ENCODE results near the gene DBX1.

Gene DBX1

DNA sequence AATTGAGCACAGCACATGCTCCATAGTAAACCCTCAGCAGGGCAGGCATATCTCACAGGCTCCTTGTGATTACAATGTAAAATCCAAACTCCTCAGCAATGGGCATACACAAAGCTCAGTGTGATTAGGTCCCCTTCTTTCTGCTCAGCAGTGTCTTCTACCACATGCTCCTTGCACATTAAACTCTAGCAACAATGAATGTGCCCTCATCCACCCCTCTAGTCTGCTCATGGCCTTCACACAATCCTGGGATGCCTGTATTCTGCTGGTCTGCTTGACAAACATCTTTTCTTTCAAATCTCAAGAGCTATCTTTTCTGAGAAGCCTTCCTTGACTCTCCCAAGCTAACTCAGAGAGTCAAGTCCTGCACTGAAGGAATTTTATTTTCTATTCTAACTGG, 32.4 kb upstream of the DBX1 start:
- H3K27me3 Mint-ChIP-seq (ENCODE audit: low read depth), result peaks cover 10% of the 10 kb centered on the region
- no peaks in the 10 kb centered on the region for H3K36me3 Mint-ChIP-seq (ENCODE audit: low read depth)
- TF ChIP-seq, protein P1, sequence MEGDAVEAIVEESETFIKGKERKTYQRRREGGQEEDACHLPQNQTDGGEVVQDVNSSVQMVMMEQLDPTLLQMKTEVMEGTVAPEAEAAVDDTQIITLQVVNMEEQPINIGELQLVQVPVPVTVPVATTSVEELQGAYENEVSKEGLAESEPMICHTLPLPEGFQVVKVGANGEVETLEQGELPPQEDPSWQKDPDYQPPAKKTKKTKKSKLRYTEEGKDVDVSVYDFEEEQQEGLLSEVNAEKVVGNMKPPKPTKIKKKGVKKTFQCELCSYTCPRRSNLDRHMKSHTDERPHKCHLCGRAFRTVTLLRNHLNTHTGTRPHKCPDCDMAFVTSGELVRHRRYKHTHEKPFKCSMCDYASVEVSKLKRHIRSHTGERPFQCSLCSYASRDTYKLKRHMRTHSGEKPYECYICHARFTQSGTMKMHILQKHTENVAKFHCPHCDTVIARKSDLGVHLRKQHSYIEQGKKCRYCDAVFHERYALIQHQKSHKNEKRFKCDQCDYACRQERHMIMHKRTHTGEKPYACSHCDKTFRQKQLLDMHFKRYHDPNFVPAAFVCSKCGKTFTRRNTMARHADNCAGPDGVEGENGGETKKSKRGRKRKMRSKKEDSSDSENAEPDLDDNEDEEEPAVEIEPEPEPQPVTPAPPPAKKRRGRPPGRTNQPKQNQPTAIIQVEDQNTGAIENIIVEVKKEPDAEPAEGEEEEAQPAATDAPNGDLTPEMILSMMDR (IDR thresholded peaks at IDR 0.05; ENCODE audit: unreplicated experiment in 3 of 3), result no peak
- peaks cover 14% of the 10 kb centered on the region for H3K4me1 Mint-ChIP-seq
- no peak overlapping the region for H3K4me3 Mint-ChIP-seq
- H3K27ac Mint-ChIP-seq, result no peak overlapping the region
- no peaks in the 10 kb centered on the region for H3K9me3 Mint-ChIP-seq

GRCh38 chr11:20192151-20192550, 31.9 kb upstream of the DBX1 start:
- Mint-ChIP-seq H3K27me3 (ENCODE audit: low read depth) (peaks cover 10% of the 10 kb centered on the region), H3K4me1 (peaks cover 13% of the 10 kb centered on the region), H3K27ac (no peak overlapping the region), H3K36me3 (ENCODE audit: low read depth) (no peaks in the 10 kb centered on the region), H3K4me3 (no peak overlapping the region), H3K9me3 (no peaks in the 10 kb centered on the region)
- TF ChIP-seq, protein P1 (IDR thresholded peaks at IDR 0.05; ENCODE audit: unreplicated experiment in 3 of 3), result no peak

DNA sequence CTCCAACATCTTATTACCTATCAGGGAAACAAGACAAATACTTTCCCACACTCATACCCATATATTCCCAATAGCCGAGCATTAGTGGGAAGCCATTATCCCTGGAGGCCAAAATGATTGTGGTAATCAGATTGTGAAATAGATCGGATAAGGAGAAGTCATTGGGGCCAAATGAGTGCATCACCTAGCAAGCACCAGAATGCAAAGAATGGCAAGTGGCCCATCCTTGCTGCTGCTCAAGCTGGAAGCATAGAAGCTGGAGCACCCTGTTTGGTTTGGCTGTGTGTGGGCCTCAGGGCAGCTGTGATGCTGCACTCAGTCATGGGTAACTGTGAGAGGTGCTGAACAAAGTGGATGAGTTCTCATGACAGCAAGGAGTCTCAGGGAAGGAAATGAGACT, 18.7 kb upstream of the DBX1 start:
- Mint-ChIP-seq H3K4me3 (no peak overlapping the region), H3K27me3 (ENCODE audit: low read depth) (peaks cover 15% of the 10 kb centered on the region), H3K4me1 (peaks cover 7% of the 10 kb centered on the region), H3K27ac (no peak overlapping the region), H3K9me3 (peaks cover 9% of the 10 kb centered on the region), H3K36me3 (ENCODE audit: low read depth) (no peaks in the 10 kb centered on the region)
- TF ChIP-seq, protein P1 (IDR thresholded peaks at IDR 0.05; ENCODE audit: unreplicated experiment in 3 of 3), result no peak

GRCh38 chr11:20177136-20177535, 16.9 kb upstream of the DBX1 start:
- TF ChIP-seq, protein P1 (IDR thresholded peaks at IDR 0.05; ENCODE audit: unreplicated experiment in 3 of 3), result no peak
- Mint-ChIP-seq H3K4me1 (peaks cover 7% of the 10 kb centered on the region), H3K4me3 (no peak overlapping the region), H3K9me3 (peaks cover 2% of the 10 kb centered on the region), H3K36me3 (ENCODE audit: low read depth) (no peaks in the 10 kb centered on the region), H3K27me3 (ENCODE audit: low read depth) (peaks cover 15% of the 10 kb centered on the region), H3K27ac (no peak overlapping the region)

- TF ChIP-seq, protein P1 (IDR thresholded peaks at IDR 0.05; ENCODE audit: unreplicated experiment in 3 of 3), result no peak
- Mint-ChIP-seq H3K9me3 (peaks cover 3% of the 10 kb centered on the region), H3K36me3 (ENCODE audit: low read depth) (no peaks in the 10 kb centered on the region), H3K27ac (no peak overlapping the region), H3K27me3 (ENCODE audit: low read depth) (peaks cover 36% of the 10 kb centered on the region), H3K4me3 (no peak overlapping the region), H3K4me1 (peaks cover 7% of the 10 kb centered on the region)
Measured at GRCh38 chr11:20172721-20173447, 12.6 kb upstream of the DBX1 start.

Data from nephron (organoid).